ENCODE results near the gene UBR3.

DNA sequence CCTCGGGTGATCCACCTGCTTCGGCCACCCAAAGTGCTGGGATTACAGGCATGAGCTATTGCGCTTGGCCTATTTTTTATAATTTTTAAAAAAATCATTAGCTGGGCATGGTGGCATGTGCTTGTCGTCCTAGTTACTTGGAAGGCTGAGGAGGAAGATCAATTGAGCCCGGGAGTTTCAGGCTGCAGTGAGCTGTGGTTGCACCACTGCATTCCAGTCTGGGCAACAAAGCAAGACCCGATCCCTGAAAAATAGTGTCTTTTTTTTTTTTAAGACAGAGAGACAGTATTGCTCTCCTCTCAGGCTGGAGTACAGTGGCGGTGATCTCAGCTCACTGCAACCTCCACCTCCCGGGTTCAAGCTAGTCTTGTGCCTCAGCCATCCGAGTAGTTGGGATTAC is 23.8 kb upstream of the UBR3 start:
- TF ChIP-seq, protein P1, sequence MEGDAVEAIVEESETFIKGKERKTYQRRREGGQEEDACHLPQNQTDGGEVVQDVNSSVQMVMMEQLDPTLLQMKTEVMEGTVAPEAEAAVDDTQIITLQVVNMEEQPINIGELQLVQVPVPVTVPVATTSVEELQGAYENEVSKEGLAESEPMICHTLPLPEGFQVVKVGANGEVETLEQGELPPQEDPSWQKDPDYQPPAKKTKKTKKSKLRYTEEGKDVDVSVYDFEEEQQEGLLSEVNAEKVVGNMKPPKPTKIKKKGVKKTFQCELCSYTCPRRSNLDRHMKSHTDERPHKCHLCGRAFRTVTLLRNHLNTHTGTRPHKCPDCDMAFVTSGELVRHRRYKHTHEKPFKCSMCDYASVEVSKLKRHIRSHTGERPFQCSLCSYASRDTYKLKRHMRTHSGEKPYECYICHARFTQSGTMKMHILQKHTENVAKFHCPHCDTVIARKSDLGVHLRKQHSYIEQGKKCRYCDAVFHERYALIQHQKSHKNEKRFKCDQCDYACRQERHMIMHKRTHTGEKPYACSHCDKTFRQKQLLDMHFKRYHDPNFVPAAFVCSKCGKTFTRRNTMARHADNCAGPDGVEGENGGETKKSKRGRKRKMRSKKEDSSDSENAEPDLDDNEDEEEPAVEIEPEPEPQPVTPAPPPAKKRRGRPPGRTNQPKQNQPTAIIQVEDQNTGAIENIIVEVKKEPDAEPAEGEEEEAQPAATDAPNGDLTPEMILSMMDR (IDR thresholded peaks at IDR 0.05; ENCODE audit: low read depth, low read length) = no peak
- no peak for TF ChIP-seq EZH2phosphoT487 (IDR thresholded peaks at IDR 0.05; ENCODE audit: low read depth)

Measured in OCI-LY3 (cell line).